ENCODE results near the gene CWC25.

GRCh38 chr17:38800237-38800760 lies 24.8 kb downstream of the CWC25 start:
- no peak for TF ChIP-seq POLR2A (IDR thresholded peaks at IDR 0.05)
- TF ChIP-seq CTCF (IDR thresholded peaks at IDR 0.05): no peak

Measured in body of pancreas (tissue), 4 donors.